GM18498 (cell line): ENCODE results near the gene CLPX.
A peak's percentile ranks its signal among the peaks of the same experiment; 100 is the strongest.
"Not testable (repeated sequence)": the region's sequence is repeated elsewhere in the genome, so short reads cannot be mapped to it uniquely, and the experiment has no call there.

Experiments used
- ATAC-seq: cut with Tn5 transposase; IDR thresholded peaks from one replicate; pipeline ENCODE4 v1.9.1; 2021; ENCODE audit warnings: mild to moderate bottlenecking, moderate library complexity; ENCODE audit not compliant: unreplicated experiment

Gene CLPX

GRCh38 chr15:65184868-65185717 lies at the start of gene CLPX:
Gene CLPX (minus strand): TSS chr15:65185342. CDS start chr15:65185153, 189 bp downstream.
- ATAC-seq: peak; percentile 82

DNA sequence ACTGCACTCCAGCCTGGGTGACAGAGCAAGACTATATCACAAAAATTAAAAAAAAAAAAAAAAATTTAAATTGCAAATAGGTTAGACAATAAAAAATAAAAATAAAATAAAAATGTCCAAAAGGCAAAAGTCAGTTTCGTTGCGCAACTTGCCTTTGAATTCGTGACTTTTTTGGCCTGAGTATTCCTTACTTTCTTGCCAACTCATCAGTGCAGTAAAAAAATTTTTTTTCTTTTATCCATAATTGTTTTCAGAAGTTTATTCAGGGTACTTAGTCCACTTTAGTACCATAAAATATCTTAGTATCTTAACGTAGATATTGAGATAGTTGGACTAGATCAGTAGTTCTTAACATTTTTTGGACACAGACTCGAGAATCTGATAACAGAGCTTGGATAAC lies 48.6 kb upstream of the CLPX start:
- ATAC-seq: no peak

GRCh38 chr15:65232520-65232919 lies 47.4 kb upstream of the CLPX start:
- ATAC-seq: no peak

DNA sequence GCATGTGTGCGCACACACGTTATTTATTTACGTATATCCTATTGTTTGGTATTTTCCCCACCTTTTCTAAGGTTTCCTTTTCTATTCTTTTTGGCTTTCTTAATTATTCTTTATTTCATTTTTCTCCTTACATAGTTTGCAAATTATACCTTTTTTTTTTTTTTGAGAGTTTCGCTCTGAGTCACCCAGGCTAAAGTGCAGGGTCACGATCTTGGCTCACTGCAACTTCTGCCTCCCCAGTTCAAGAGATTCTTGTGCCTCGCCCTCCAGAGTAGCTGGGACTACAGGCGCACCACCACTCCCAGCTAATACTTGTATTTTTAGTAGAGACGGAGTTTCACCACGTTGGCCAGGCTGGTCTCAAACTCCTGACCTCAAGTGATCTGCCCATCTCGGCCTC lies 46.2 kb upstream of the CLPX start:
- no peak for ATAC-seq

- ATAC-seq: not testable (repeated sequence)
Measured at GRCh38 chr15:65226901-65227300, 41.8 kb upstream of the CLPX start.

- ATAC-seq: no peak
Measured at GRCh38 chr15:65226221-65226620, 41.1 kb upstream of the CLPX start.

GRCh38 chr15:65223996-65224395 lies 38.9 kb upstream of the CLPX start:
- no peak for ATAC-seq

- no peak for ATAC-seq
Measured at GRCh38 chr15:65222891-65223290, 37.7 kb upstream of the CLPX start.

DNA sequence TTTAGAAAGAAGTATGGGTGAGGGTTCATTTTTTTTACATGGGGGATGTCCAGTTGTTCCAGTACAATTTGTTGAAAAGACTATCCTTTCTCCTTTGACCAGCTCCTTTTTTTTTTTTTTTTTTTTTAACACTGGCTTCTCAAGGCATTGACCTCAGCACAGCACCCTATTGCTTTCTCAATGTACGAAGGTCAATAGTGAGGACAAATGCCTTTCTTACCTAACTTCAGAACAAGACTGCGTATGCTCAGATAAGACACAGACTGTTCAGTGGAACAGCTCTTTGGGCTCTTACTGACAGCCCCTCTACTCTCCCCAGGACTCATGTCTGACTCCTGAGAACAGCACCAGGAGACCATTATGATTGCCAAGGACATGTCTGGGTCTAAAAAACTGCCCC lies 36.6 kb upstream of the CLPX start:
- no peak for ATAC-seq

- no peak for ATAC-seq
Measured at GRCh38 chr15:65219137-65219536, 34.0 kb upstream of the CLPX start.

DNA sequence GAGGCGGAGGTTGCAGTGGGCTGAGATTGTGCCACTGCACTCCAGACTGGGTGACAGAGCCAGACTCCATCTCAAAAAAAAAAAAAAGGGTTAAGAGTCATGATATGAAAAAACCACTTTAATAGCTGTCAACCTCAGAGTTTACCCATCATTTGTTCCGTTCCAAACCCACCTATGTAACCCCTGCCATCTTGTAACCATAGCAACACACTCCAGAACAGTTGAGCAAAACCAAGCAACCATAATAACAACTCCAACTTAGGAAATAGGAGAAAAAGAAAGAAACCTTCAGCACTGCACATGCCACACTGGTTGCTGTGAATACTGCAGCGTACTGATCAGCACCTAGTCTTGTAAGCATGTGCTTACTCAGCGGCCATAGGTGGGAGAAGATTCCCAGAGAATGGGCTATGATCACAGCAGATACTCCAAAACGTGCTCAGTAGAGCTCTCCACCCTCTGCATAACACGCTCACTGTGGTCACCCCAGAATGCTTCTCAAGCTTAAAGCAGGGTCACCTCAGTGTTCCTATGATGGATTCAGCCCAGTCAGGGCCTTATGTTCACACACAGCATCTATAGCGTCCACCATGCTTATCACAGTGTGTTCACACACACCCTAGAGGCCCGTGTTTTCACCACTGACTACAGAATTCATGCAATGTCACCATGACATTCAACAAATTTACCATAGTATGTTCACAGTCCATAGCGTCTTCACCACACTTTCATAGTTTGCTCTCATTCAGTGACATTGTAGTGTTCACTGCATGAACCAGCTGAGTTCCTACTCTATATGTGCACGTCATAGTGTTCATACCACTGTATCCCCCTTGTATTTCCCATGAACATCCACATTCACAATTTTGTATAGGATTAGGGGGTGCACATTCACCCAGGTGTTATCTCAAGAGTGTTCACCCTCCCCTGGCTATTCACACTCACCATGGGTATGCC lies 32.7 kb upstream of the CLPX start:
- ATAC-seq: no peak

DNA sequence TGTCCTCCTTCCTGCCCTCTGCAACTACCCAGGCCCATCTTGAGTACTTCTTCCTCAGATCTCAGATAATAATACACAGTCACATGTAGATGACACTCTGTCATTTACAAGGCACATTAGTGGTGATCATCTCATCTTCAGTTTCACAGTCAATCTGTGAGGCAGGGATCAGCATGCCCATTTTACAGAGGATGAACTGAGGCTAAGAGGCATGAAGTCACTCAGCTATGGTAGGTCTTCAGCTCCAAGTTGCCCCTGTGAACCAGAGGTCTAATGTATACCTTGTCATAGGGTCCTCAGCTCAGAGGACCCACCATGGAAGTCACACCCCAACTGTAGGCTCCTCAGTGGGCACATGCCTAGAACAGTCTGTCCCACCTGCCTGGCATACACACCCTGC lies 30.4 kb upstream of the CLPX start:
- ATAC-seq: no peak

GRCh38 chr15:65214010-65214409 lies 28.9 kb upstream of the CLPX start:
- no peak for ATAC-seq

GRCh38 chr15:65213241-65213640 lies 28.1 kb upstream of the CLPX start:
- ATAC-seq: no peak

DNA sequence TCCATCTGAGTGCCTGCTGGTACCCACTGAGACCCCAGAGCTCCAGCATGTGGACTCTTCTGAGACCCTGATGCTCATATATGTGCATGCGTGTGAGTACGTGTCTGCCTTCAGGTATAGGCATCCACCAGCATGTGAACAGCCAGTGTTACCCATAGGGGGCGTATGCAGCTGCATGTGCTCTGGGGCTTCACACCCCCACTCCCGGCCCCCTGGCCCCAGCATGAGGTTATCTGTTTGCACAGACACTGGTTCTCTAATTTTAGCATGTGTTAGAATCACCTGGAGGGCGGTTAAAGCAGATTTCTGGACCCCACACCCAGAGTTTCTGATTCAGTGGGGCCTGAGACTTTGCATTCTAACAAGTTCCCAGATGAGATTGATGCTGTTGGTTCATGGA lies 27.0 kb upstream of the CLPX start:
- no peak for ATAC-seq

DNA sequence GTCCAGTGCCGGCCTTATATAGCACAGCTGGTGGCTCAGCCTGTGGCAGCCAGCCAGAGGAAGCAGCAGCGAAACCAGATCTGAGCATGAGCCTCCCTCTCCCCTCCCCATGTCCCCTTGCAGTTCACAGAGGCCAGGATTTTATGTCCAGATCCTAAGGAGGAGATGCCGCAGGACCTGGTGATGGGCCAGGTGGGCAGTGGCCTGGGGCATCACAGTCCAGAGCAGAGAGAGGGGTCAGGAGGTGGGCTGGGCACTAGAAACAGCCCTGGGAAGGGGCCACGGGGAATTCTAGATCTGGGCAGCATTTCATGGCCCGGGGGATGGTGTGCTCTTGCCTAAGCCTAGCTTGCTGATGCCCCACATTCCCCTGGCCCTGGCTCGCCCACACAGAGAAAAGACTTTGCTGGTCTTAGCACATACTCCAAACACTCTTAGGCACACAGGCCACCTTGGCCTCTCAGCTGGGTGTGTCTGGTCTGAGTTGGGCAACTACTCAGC lies 26.4 kb upstream of the CLPX start:
- no peak for ATAC-seq

GRCh38 chr15:65210770-65211481 lies 25.8 kb upstream of the CLPX start, which contains the start of gene CILP:
Gene CILP (minus strand): TSS chr15:65211473. CDS start chr15:65209755, 1,718 bp downstream.
- ATAC-seq: no peak

- ATAC-seq: no peak
Measured at GRCh38 chr15:65209701-65210643, 24.8 kb upstream of the CLPX start.

- ATAC-seq: no peak
Measured at GRCh38 chr15:65208647-65209046, 23.5 kb upstream of the CLPX start.
